ENCODE data around the gene RB1.

The RB1 gene

DNA sequence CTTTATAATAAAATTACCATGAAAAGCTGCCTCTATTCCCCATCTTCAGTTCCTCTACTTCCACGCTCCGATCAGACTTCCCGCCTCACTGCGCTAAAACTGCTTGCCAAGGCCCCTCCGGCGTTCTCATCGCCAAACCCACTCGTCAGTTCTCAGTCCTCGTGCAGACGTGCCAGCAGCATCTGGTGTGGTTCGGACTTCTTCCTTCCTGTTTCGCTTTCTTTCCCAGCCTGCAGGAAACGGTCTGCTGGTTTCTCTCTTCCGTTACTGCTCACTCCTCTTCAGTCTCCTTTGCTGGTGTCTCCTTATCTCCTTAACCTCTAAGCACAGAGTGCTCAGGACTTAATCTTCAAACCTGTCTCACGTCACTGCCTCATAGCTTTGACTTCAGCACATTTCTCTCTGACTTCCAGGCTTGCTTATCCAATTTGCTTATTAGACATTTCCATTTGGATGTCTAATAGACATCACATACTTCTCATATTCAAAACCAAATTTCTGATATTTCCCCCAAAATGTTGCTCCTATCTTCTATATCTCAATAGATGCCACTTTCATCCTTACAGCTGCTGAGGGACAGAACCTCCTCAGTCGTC lies 189.0 kb downstream of the RB1 start:
- in situ Hi-C loops (cut with MboI; ENCODE audit: low sequenced_read_pairs) = no loop called here

DNA sequence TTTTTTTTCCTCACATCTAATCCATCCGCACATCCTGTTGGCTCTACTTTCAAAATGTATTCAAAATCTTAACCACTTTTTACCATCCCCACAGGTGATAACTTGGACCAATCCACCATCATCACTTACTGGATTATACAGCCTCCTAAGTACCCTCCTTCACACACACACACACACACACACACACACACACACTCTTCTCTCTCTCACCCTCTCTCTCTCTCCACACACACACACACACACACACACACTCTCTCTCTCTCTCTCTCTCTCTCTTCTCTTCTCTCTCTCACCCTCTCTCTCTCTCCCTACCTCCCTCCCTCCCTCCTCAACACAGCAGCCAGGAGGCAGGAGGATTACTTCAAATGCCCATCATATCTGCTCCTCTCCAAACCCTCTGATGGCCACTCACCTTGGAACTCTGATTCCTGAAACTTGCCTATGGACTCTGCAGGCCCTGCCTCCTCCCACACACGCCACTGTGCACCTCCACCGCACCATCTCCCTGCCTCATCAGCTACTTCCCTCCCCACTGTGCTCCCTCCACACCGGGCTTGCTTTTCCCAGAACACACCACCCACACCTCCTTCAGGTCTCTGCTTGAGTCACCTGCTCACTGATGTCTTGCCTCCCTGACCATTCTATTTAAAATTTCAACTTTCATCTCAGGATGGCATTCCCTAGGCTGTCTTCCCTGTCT lies 189.7 kb downstream of the RB1 start:
- in situ Hi-C loops (cut with MboI; ENCODE audit: low sequenced_read_pairs) = no loop called here

DNA sequence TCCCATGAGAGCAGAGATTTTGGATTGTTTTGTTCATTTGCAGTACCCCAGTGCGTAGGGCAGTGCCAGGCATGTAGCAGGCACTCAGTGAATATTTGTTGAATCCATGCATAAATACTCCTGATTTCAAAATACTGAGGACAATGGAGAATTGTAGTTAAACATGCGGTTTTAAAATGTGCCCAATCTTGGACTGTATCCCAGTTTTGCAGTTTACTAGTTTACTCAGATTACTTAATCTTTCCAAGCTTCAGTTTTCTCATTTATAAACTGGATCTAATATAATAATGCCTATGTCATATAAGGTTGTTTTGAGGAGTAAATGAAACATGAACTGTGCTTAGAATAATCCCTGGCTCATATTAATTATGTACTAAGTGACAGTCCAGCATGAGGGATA lies 190.3 kb downstream of the RB1 start:
- in situ Hi-C loops (cut with MboI; ENCODE audit: low sequenced_read_pairs) = no loop called here

- in situ Hi-C loops (cut with MboI; ENCODE audit: low sequenced_read_pairs) = no loop called here
These were observed 191.3 kb downstream of the RB1 start for GRCh38 chr13:48494874-48495273.

GRCh38 chr13:48496271-48497161 lies 193.0 kb downstream of the RB1 start:
- in situ Hi-C loops (cut with MboI; ENCODE audit: low sequenced_read_pairs) = no loop called here

- in situ Hi-C loops (cut with MboI; ENCODE audit: low sequenced_read_pairs) = no loop called here
These were observed 194.1 kb downstream of the RB1 start for GRCh38 chr13:48497669-48498068.

GRCh38 chr13:48500652-48501197 lies 197.2 kb downstream of the RB1 start:
- in situ Hi-C loops (cut with MboI; ENCODE audit: low sequenced_read_pairs) = no loop called here

GRCh38 chr13:48501705-48502104 lies 198.2 kb downstream of the RB1 start:
- in situ Hi-C loops (cut with MboI; ENCODE audit: low sequenced_read_pairs) = no loop called here

- in situ Hi-C loops (cut with MboI; ENCODE audit: low sequenced_read_pairs) = no loop called here
These were observed 199.2 kb downstream of the RB1 start for GRCh38 chr13:48502601-48503319.

- in situ Hi-C loops (cut with MboI; ENCODE audit: low sequenced_read_pairs) = no loop called here
These were observed 201.1 kb downstream of the RB1 start for GRCh38 chr13:48504606-48505005.

- in situ Hi-C loops (cut with MboI; ENCODE audit: low sequenced_read_pairs) = no loop called here
These were observed 201.5 kb downstream of the RB1 start for GRCh38 chr13:48505012-48505411.

GRCh38 chr13:48505597-48506091 lies 202.1 kb downstream of the RB1 start:
- in situ Hi-C loops (cut with MboI; ENCODE audit: low sequenced_read_pairs) = no loop called here

DNA sequence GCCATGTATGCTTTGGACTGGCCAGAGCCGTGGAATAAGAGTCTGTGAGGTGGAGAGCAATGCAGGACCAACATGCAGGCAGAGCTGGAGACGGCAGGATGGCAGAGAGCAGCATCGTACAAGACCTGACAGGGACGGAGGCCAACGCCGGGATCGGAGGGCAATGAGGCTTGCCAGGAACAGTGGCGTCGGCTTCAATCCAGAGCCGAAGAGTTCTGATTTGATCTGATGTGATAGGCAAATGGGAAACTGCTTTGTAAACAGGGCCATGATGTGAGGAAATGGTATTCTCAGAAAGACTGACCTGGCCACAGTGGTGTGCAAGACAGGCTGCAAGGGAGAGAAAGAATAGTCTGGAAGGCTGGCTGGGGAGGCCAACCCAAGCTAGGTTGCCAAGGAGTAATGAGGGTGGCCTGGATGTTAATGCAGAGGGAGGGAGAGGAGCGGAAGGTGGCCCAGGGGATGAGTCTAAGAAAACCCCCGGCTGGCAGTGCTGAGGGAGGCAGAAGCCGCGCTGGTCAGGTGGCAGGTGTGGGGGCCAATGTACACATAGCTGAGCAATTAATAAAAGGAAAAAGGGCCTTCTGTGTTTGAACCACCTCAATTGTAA lies 202.6 kb downstream of the RB1 start:
- in situ Hi-C loops (cut with MboI; ENCODE audit: low sequenced_read_pairs) = no loop called here

- in situ Hi-C loops (cut with MboI; ENCODE audit: low sequenced_read_pairs) = no loop called here
These were observed 203.5 kb downstream of the RB1 start for GRCh38 chr13:48507021-48507420.

GRCh38 chr13:48508011-48508410 lies 204.5 kb downstream of the RB1 start:
- in situ Hi-C loops (cut with MboI; ENCODE audit: low sequenced_read_pairs) = no loop called here

DNA sequence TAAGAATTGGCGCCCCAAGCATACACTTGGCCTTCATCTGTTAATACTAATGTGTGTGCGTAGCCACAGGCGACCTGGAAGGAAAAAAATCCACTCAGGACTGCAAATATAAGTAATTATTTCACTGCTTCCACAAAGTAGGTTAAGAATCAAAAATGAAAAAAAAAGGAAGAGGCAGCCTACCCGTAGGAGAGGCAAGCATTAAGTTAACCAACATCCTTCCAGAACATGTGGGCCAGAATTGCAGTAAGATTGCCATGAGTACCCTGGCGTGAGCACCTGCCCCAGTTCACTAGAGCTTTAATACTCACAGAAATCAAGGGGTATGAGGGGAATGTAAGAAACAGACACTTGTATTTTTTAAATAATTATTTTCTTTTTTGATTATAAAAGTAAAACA lies 207.1 kb downstream of the RB1 start:
- in situ Hi-C loops (cut with MboI; ENCODE audit: low sequenced_read_pairs) = no loop called here

DNA sequence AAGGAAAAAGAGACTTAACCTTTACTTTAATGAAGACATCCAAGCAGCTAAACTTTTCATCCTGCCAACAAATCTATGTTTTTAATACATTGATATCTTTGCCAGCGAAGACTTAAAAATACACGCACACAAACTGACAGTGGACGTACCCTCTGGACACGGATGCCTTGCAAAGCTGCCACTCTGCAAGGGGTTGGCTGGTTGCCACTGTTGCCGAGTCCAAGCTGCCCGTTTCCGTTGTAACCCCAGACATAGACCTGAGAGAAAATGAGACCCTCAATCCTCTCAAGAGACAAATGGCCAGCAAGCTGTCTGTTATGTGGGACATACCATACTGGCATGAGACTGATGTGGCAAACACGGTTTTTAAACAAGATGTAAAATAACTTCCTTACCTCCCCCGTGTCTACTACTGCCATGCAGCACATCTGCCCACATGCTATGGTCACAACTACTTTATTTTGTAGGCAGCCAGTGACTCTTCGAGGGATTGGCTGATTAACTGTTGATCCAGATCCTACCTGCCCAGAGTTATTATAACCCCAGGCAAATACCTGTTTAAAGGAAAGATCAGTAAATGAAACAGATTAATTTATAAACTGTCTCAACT lies 208.2 kb downstream of the RB1 start:
- in situ Hi-C loops (cut with MboI; ENCODE audit: low sequenced_read_pairs) = no loop called here

GRCh38 chr13:48514793-48515192 lies 211.2 kb downstream of the RB1 start:
- in situ Hi-C loops (cut with MboI; ENCODE audit: low sequenced_read_pairs) = no loop called here

DNA sequence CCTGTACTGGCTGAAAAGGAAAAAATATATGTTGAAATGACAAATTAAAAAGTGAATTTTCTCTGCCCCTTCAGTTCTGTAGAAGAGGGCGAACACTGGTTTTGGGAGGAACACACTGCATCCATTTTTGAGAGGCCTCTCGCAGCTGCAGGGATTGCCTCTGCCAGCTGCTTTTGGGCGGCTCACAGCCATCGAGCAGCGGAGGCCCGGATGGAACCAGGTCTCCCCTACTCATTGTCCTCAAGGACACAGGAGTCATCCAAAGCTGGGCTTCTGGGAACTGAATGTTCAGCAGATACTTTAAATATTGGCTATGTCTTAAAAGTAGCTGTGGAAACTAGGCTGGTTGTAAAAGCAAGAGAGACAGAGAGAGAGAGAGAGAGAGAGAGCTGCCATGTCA lies 212.2 kb downstream of the RB1 start:
- in situ Hi-C loops (cut with MboI; ENCODE audit: low sequenced_read_pairs) = no loop called here

DNA sequence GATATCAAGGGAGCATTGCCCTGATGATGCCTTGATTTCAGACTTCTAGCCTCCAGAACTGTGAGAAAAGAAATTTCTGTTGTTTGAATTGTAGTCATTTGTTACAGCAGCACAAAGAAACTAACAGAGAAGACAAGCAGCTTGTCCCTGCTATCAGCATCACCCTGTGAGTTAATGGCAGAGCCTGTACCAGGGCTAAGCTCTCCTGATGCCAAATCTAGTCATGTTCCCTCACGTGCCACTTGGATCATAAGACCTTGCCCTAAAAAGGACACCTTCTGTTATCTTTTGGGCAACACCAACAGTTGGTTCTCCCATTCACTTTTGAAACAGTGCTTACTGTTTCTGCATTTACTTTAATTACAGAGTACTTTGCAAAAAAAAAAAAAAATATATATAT lies 214.5 kb downstream of the RB1 start:
- in situ Hi-C loops (cut with MboI; ENCODE audit: low sequenced_read_pairs) = no loop called here

Measured in HL-60/S4 (cell line).